ENCODE data around the gene EGFL8.

The EGFL8 gene

DNA sequence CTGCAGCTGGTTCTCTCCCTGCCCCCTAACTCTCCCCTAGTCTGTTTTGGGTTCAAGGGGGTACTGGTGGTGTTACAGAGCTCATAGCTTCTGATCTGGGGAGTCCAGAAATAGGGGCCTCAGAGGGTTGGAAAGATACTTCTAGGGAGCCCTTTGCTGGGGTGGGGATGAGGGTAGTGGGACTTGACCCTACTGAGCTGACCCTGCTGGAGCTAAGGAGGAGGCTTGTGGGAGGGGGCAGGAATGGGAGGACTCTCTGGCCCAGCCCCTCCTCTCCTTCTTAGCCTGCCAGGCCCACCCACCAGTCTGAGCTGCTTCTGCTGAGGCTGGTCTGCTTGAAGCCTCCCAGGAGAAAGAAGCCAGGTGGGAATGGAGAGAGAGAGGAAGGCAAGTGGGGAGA, at the start of gene EGFL8:
Gene EGFL8, plus strand, starts transcription at position 301 of the 400 bp plus-strand sequence. CDS start 1,571 bp downstream, outside the sequence.
- DNase-seq (ENCODE audit: low spot score): no peak
- TF ChIP-seq, protein P1, sequence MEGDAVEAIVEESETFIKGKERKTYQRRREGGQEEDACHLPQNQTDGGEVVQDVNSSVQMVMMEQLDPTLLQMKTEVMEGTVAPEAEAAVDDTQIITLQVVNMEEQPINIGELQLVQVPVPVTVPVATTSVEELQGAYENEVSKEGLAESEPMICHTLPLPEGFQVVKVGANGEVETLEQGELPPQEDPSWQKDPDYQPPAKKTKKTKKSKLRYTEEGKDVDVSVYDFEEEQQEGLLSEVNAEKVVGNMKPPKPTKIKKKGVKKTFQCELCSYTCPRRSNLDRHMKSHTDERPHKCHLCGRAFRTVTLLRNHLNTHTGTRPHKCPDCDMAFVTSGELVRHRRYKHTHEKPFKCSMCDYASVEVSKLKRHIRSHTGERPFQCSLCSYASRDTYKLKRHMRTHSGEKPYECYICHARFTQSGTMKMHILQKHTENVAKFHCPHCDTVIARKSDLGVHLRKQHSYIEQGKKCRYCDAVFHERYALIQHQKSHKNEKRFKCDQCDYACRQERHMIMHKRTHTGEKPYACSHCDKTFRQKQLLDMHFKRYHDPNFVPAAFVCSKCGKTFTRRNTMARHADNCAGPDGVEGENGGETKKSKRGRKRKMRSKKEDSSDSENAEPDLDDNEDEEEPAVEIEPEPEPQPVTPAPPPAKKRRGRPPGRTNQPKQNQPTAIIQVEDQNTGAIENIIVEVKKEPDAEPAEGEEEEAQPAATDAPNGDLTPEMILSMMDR (IDR thresholded peaks at IDR 0.05): no peak
- Histone ChIP-seq H3K4me3 (no peak within 1 kb of the TSS), H3K27ac (peak within 1 kb of the TSS in 1 of 2 donors; percentile 52)

DNA sequence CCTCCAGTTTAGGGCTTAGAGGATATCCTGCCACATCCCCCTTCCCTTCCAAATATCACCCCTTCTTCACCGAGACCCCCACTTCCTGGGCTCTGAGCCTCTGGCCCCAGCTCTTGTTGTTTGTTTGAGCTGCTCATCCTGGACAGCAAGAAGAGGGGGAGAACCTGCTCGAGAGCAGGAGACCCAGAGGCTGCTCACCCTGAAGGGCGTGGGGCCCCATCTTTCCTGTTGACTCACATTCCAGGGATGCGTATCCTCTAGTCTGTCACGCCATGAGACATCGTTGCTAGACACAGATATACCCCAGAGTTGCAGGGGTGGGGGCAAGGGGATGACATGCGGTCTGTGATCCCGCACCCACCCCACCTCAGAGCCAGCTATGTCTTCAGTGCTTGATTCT, 49.6 kb upstream of the EGFL8 start:
- no peak for DNase-seq (ENCODE audit: low spot score)
- TF ChIP-seq, protein P1 (IDR thresholded peaks at IDR 0.05): no peak
- peak overlapping the region in 1 of 2 donors; percentile 88 for H3K27ac ChIP-seq
- no peak overlapping the region for H3K4me3 ChIP-seq

DNA sequence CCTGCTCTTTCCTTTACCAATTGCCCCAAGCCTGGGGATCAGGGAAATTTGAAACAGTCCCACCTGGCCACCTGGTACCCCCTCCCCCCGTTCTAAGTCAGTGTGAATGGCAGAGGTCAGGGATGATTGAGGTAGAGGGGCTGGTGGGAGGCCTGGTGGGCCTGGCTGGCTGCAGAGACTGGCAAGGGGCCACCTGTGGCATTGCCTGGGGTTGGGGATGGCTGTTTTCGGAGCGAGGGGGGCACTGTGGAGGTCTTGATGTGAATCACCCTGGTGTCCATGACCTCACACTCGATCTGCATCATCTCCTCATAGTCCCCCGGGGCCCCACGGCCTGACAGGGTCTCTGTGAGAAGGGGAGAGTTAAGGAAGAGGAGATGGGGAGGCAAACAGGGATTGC, 48.8 kb upstream of the EGFL8 start:
- H3K4me3 ChIP-seq: no peak overlapping the region
- TF ChIP-seq, protein P1 (IDR thresholded peaks at IDR 0.05): no peak
- peak overlapping the region in 1 of 2 donors; percentile 48 for H3K27ac ChIP-seq
- DNase-seq (ENCODE audit: low spot score): no peak

DNA sequence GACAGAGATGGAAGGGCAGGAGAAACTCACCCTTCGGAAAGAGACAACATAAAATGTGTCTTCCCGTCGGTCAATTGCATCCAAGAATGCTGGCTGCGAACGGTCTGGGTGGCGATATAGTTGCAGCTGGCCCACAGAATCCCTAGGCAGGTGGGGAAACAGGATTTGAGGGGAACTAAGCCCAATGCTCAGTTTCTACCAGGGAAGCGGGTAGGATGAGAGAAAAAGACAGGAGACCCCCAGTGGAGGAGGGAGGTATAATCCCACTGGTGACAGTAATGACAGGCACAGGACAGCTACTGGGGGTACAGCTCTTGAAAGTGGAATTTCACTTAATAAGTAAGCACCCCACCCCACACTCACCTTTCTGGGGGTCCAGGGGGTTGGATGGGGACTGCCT, 47.7 kb upstream of the EGFL8 start:
- Histone ChIP-seq H3K27ac (no peak overlapping the region), H3K4me3 (no peak overlapping the region)
- no peak for DNase-seq (ENCODE audit: low spot score)
- TF ChIP-seq, protein P1 (IDR thresholded peaks at IDR 0.05): no peak

DNA sequence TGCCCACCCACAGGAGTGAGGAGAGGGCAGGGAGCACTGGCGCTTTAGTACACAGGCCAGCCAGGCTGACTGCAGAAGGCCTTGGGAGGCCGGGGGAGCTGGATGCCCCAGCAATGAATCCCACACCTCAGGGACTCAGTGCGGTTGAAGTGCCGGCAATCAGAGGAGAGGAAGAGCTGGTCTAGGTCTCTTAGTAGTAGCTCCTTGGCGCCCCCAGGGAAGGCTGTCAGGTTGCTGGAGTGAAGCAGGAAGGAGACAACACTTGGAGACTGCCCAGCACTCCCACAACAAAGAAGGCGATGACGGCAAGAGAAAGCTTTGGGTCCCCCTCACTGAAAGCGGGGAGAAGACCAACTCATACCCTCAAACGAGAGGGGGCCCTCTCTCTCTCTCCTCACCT, 46.9 kb upstream of the EGFL8 start:
- TF ChIP-seq, protein P1 (IDR thresholded peaks at IDR 0.05): no peak
- no peak for DNase-seq (ENCODE audit: low spot score)
- Histone ChIP-seq H3K27ac (no peak overlapping the region), H3K4me3 (no peak overlapping the region)

DNA sequence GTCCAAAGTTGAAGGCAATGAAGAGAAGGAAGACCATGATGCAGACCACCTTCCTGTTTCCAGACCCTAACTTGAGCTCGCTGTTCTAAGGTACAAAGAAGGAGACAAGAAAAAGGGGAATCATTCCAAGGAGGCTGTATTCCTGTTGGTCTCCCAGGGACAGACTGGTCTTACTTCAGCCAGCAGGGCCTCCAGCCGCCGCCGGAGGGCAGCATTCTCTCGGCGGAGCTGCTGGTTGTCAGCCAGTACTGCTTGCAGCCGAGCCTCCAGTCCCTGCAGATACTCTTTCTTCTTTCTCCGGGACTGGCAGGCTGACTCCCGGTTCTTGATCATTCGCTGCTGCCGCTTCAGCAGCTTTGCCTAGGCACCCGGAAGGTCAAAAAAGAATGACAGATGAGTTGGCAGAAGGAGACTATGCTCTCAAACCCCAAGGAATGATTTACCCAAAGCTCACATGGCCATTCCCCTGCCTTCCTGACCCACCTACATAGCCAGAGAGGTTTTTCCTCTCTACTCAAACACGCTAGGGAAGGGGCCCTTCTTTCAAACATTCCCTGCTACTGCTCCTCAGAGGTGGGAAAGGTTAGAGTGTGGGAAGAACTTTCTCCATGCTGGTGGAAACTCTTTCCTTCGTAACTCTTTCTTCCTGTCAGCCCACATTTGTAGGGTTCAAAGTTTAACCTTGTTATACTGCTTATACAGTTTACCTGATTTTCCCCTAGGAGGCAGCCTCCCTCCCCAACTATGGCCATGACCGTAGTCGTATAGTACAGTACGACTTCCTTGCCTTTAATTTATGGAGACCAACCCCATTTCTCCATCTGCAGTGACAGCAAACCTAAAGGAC, 45.4 kb upstream of the EGFL8 start:
- TF ChIP-seq, protein P1 (IDR thresholded peaks at IDR 0.05): peak; percentile 73
- H3K27ac ChIP-seq: peak overlapping the region in 1 of 2 donors; percentile 77
- H3K4me3 ChIP-seq: no peak overlapping the region
- DNase-seq (ENCODE audit: low spot score): no peak

DNA sequence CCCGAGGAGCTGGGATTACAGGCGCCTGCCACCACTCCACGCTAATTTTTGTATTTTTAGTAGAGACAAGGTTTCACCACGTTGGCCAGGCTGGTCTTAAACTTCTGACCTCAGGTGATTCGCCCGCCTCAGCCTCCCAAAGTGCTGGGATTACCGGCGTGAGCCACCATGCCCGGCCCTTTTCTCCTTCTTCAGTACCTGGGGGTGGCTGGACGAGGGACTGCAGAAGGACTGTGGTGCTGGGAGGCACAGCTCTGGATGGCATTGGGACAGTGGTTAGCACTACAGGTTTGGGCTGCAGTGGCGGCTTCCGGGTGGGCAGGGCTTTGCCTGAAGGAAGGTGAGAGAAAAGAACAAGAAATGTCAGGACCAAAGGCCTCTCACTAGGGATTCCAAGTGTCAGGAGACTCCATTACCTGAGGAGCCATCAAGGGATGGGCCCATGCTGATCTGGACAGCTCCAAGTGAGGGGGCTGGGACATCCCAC, 43.8 kb upstream of the EGFL8 start:
- DNase-seq (ENCODE audit: low spot score): no peak
- no peak overlapping the region for H3K4me3 ChIP-seq
- TF ChIP-seq, protein P1 (IDR thresholded peaks at IDR 0.05): no peak
- no peak overlapping the region for H3K27ac ChIP-seq
